Measurements from ENCODE around the gene CD46.

CD46 gene

DNA sequence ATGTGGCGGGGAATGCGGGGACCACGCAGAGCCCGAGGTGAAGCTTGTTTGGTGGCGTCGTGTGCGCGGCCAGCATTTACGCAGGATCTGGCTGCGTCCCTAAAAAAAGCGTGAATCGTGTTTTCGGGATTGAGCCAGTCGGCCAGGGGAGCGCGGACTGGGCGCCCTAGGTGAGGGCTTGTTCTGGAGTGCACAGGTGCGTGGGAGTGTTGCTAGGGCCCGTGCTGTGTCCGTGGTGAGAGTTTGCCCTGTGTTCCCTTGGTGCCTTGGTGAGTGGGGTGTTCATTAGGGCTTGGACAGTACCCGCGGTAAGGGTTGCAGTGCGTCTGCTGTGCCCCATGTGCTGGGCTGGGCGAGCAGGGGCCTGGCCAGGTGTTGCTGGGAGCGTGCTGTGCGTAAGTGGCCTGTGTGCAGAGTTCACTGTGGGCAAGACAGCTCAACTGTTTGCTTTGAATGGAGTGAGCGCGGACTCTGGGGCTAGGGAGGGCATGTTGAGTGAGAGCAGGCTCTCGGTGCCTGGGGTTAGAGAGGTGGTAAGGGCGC, 673 bp downstream of the CD46 start:
- TF ChIP-seq, protein P1, sequence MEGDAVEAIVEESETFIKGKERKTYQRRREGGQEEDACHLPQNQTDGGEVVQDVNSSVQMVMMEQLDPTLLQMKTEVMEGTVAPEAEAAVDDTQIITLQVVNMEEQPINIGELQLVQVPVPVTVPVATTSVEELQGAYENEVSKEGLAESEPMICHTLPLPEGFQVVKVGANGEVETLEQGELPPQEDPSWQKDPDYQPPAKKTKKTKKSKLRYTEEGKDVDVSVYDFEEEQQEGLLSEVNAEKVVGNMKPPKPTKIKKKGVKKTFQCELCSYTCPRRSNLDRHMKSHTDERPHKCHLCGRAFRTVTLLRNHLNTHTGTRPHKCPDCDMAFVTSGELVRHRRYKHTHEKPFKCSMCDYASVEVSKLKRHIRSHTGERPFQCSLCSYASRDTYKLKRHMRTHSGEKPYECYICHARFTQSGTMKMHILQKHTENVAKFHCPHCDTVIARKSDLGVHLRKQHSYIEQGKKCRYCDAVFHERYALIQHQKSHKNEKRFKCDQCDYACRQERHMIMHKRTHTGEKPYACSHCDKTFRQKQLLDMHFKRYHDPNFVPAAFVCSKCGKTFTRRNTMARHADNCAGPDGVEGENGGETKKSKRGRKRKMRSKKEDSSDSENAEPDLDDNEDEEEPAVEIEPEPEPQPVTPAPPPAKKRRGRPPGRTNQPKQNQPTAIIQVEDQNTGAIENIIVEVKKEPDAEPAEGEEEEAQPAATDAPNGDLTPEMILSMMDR (IDR thresholded peaks at IDR 0.05; ENCODE audit: insufficient read depth, low read length, poor library complexity, severe bottlenecking), result no peak
- H3K27me3 ChIP-seq (replicated peaks; ENCODE audit: control insufficient read depth, insufficient read depth, low read length), result no peaks in the 10 kb centered on the region
- DNase-seq (ENCODE audit: extremely low read depth, insufficient read length), result no peak
- peak overlapping the region; percentile 96 for H3K4me3 ChIP-seq (replicated peaks; ENCODE audit: low read depth, low read length)
- H3K36me3 ChIP-seq (ENCODE audit: control insufficient read depth, insufficient read depth, low read length), result no peaks in the 10 kb centered on the region

DNA sequence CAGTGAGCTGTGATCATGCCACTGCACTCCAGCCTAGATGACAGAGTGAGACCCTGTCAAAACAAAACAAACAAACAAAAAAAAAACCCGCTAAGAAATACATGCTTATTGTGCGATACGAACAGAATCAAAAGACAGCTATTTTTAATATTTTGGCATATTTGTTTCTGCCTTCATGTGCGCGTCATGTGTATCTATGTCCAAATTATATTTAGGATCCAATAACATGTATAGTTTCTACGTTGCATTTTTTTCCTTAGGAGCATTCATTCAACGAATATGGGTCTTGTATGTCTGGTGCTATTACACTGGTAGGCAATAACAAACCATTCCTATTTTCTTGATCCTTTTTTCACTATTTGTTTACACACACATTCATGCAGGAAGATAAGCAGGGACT, 1.8 kb downstream of the CD46 start:
- Histone ChIP-seq H3K27me3 (replicated peaks; ENCODE audit: control insufficient read depth, insufficient read depth, low read length) (no peaks in the 10 kb centered on the region), H3K36me3 (ENCODE audit: control insufficient read depth, insufficient read depth, low read length) (peaks cover 2% of the 10 kb centered on the region), H3K4me3 (replicated peaks; ENCODE audit: low read depth, low read length) (peak overlapping the region; percentile 96)
- DNase-seq (ENCODE audit: extremely low read depth, insufficient read length), result no peak
- TF ChIP-seq, protein P1 (IDR thresholded peaks at IDR 0.05; ENCODE audit: insufficient read depth, low read length, poor library complexity, severe bottlenecking), result no peak

DNA sequence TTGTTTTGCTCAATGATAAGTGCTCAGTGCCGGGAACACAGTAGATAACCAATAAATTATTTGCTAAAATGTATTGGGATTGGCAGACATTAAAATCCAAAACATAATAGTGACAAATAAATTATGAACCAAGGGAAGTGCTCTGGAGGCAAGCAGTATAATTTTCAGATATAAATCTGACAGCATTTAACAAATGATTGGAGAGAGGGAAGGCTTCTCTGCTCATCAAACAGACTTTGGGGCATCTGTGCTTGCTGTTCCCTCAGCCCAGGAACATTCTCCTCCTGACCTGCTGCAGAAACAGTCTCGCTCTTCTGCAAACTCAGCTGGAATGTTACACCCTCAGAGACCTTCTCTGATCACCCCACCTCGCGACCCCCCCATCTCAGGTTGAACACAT, 2.2 kb downstream of the CD46 start:
- DNase-seq (ENCODE audit: extremely low read depth, insufficient read length), result no peak
- no peaks in the 10 kb centered on the region for H3K27me3 ChIP-seq (replicated peaks; ENCODE audit: control insufficient read depth, insufficient read depth, low read length)
- TF ChIP-seq, protein P1 (IDR thresholded peaks at IDR 0.05; ENCODE audit: insufficient read depth, low read length, poor library complexity, severe bottlenecking), result no peak
- H3K36me3 ChIP-seq (ENCODE audit: control insufficient read depth, insufficient read depth, low read length), result peaks cover 2% of the 10 kb centered on the region
- no peak overlapping the region for H3K4me3 ChIP-seq (replicated peaks; ENCODE audit: low read depth, low read length)

DNA sequence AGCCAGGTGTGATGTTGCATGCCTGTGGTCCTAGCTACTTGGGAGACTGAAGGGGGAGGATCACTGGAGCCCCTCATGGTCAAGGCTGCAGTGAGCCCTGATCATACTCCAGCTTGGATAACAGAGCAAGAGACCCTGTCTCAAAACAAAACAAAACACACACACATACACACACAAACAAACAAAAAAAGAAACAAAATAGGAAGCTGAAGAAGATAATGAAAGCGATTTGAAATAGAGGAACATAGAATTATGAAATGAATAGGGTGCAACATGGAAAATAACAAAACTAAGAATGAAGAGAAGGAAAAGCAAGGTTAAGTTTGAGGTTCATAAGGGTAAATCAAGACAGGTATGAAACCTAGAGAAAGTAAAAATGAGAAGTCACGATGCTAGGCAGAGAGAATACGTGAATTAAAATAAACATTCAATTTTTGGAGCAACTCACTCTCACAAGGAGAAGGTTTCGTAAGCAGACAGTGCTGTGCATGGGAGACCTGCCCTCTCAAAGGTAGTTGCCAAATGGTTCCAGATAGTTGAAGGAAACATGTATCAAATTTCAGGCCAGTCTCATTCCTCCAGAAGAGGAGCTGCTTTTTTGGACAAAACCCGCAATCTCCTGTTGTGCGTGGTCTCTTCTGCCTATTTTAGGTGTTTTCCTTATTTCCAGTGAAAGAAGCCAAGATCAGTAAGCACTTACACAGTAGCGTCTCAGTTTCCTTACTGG, 3.3 kb downstream of the CD46 start:
- no peaks in the 10 kb centered on the region for H3K27me3 ChIP-seq (replicated peaks; ENCODE audit: control insufficient read depth, insufficient read depth, low read length)
- TF ChIP-seq, protein P1 (IDR thresholded peaks at IDR 0.05; ENCODE audit: insufficient read depth, low read length, poor library complexity, severe bottlenecking), result no peak
- peaks cover 4% of the 10 kb centered on the region for H3K36me3 ChIP-seq (ENCODE audit: control insufficient read depth, insufficient read depth, low read length)
- DNase-seq (ENCODE audit: extremely low read depth, insufficient read length), result no peak
- H3K4me3 ChIP-seq (replicated peaks; ENCODE audit: low read depth, low read length), result no peak overlapping the region

DNA sequence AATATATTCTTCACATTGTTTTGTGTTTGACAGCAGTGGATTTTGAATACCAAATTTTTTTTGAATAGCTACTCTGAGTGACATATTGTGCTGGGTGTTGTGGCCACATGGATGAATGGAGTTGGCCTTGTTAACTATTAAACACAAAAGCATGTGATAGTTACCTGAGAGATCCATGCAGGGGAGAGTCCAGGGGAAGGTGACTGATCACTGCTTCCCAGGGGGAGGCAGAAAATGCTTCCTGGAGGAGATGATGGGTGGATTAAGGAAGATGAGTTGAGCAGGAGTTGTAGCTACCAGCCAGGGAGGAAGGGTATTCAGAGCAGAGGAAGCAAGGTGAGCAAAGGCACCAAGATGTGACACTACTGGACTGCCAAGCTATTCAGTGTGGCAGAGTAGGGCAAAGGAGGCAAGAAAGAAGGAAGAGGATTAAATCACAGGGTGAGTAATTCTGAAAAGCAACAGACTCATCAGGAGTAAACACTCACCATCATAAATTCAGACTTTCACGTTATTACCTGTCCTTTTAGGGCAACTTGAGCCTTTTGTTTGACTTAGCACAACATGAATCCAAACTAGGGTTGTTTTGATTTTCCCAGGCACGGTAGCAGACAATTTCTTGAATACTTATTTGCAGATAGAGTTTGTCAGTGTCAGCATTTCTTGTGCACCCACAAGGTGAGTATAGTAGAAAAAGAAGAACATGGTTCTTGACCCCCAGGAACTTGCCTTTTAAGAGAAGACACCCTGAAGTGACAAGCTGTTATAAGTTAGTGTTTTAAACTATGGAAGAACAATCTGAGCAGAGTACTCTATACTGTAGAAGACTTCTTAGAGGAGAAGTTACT, 4.2 kb downstream of the CD46 start:
- DNase-seq (ENCODE audit: extremely low read depth, insufficient read length), result no peak
- TF ChIP-seq, protein P1 (IDR thresholded peaks at IDR 0.05; ENCODE audit: insufficient read depth, low read length, poor library complexity, severe bottlenecking), result no peak
- Histone ChIP-seq H3K27me3 (replicated peaks; ENCODE audit: control insufficient read depth, insufficient read depth, low read length) (no peaks in the 10 kb centered on the region), H3K4me3 (replicated peaks; ENCODE audit: low read depth, low read length) (no peak overlapping the region), H3K36me3 (ENCODE audit: control insufficient read depth, insufficient read depth, low read length) (peaks cover 4% of the 10 kb centered on the region)
